GM23338 (cell line): ENCODE measurements around the gene ZNF76. TPM values are rescaled to one million over a fixed set of nuclear protein-coding genes. Genes with fewer than 3 reads are reported as not detected.

Experiments
- ATAC-seq: fragments of 200-7000 bp; cut with Tn5 transposase; 3 replicates; pipeline ENCODE4 v1.9.1; 2020
- DNase-seq: peaks from one replicate; pipeline ENCODE4 v3.0.0-alpha.2; 2015; ENCODE audit warnings: low spot score
- H2AFZ ChIP-seq: fragments of 200-600 bp; sonication (generic); 2 replicates; pipeline ENCODE4 v1.8.0; 2016; ENCODE audit warnings: antibody characterized with exemption, mild to moderate bottlenecking, moderate library complexity
- H3F3A ChIP-seq: fragments of 200-600 bp; sonication (generic); replicated peaks from 2 replicates; pipeline ENCODE4 v1.8.0; 2017; ENCODE audit warnings: antibody characterized with exemption, mixed run types, low read depth
- H3K27ac ChIP-seq: fragments of 200-600 bp; sonication (generic); 2 replicates; pipeline ENCODE4 v1.6.1; 2016; ENCODE audit warnings: low read depth
- H3K27me3 ChIP-seq: fragments of 200-600 bp; sonication (generic); 2 replicates; pipeline ENCODE4 v1.8.0; 2016; ENCODE audit warnings: mild to moderate bottlenecking, mixed run types, moderate library complexity; ENCODE audit not compliant: insufficient read depth
- H3K36me3 ChIP-seq: fragments of 200-600 bp; sonication (generic); 2 replicates; pipeline ENCODE4 v1.8.0; 2016; ENCODE audit warnings: mild to moderate bottlenecking; ENCODE audit not compliant: insufficient read depth
- H3K4me1 ChIP-seq: fragments of 200-600 bp; sonication (generic); 2 replicates; pipeline ENCODE4 v1.8.0; 2016; ENCODE audit warnings: mild to moderate bottlenecking, moderate library complexity; ENCODE audit not compliant: insufficient read depth
- H3K4me2 ChIP-seq: fragments of 200-600 bp; sonication (generic); 2 replicates; pipeline ENCODE4 v1.7.1; 2017; ENCODE audit warnings: mixed run types
- H3K4me3 ChIP-seq: fragments of 200-600 bp; sonication (generic); 2 replicates; pipeline ENCODE4 v1.6.1; 2016; ENCODE audit warnings: mixed run types
- H3K79me2 ChIP-seq: fragments of 200-600 bp; sonication (generic); replicated peaks from 2 replicates; pipeline ENCODE4 v1.8.0; 2017; ENCODE audit warnings: mild to moderate bottlenecking; ENCODE audit not compliant: insufficient read depth
- H3K9me2 ChIP-seq: fragments of 200-600 bp; sonication (generic); 2 replicates; pipeline ENCODE4 v1.8.0; 2017; ENCODE audit not compliant: insufficient read depth
- H4K20me1 ChIP-seq: fragments of 200-600 bp; sonication (generic); replicated peaks from 2 replicates; pipeline ENCODE4 v1.8.0; 2017; ENCODE audit warnings: mild to moderate bottlenecking; ENCODE audit not compliant: insufficient read depth
- H3K27ac Mint-ChIP-seq: 2 replicates; pipeline ENCODE4 v1.8.0; 2020; ENCODE audit warnings: inconsistent platforms, mild to moderate bottlenecking, moderate library complexity, mixed read lengths
- H3K27me3 Mint-ChIP-seq: 3 replicates; pipeline ENCODE4 v1.8.0; 2022; ENCODE audit warnings: low read depth, mild to moderate bottlenecking, moderate library complexity, mixed read lengths, inconsistent platforms; ENCODE audit not compliant: insufficient read depth, poor library complexity
- H3K36me3 Mint-ChIP-seq: 3 replicates; pipeline ENCODE4 v1.8.0; 2021; ENCODE audit warnings: low read depth, mild to moderate bottlenecking, inconsistent platforms, moderate library complexity, mixed read lengths
- H3K4me1 Mint-ChIP-seq: 3 replicates; pipeline ENCODE4 v1.8.0; 2020; ENCODE audit warnings: mild to moderate bottlenecking, inconsistent platforms, mixed read lengths
- H3K4me3 Mint-ChIP-seq: 3 replicates; pipeline ENCODE4 v1.8.0; 2021; ENCODE audit warnings: moderate library complexity, mild to moderate bottlenecking, inconsistent platforms, mixed read lengths
- H3K9me3 Mint-ChIP-seq: 3 replicates; pipeline ENCODE4 v1.8.0; 2020; ENCODE audit warnings: moderate library complexity, mild to moderate bottlenecking, inconsistent platforms, mixed read lengths
- JUNB ChIP-seq: IDR thresholded peaks from one replicate; pipeline ENCODE4 v1.6.1; 2016; ENCODE audit warnings: antibody characterized with exemption; ENCODE audit not compliant: unreplicated experiment
- ZNF114 ChIP-seq: fragments of 250-450 bp; sonication (Bioruptor Pico); IDR thresholded peaks from 2 replicates; pipeline ENCODE4 v1.5.0; 2020; ENCODE audit warnings: mild to moderate bottlenecking, moderate library complexity
- polyA plus RNA-seq: library from polyadenylated mRNA; unstranded; fragments of >200 nt; fragmentation: Nextera tagmentation; extraction: Ambion mirVana; gene quantifications from 2 replicates; pipeline ENCODE4 v1.2.1, GENCODE V29; 2016
- total RNA-seq: library from RNA; depleted of rRNA; stranded (reverse); fragments of >200 nt; shearing (Covaris generic); gene quantifications from 2 replicates; pipeline ENCODE4 v1.2.3, GENCODE V29; 2014
- TF ChIP-seq, protein P1 (sequence below), 2 experiments: fragments of 200-600 bp in 1 of 2; sonication (generic) in 1 of 2; conservative IDR thresholded peaks; 2 replicates each; pipeline versions ENCODE4 v1.5.1 to v1.6.1; 2016 to 2017; ENCODE audit warnings: antibody characterized with exemption in 2 of 2, low read depth in 2 of 2, mild to moderate bottlenecking in 2 of 2, moderate library complexity in 1 of 2
- TF ChIP-seq, protein P2 (sequence below): IDR thresholded peaks from one replicate; pipeline ENCODE4 v1.6.1; 2018; ENCODE audit warnings: antibody characterized with exemption; ENCODE audit not compliant: unreplicated experiment

The ZNF76 gene
- total and polyA plus RNA-seq, 2 experiments from 2014 or later, result 12.5 to 18.8 TPM

DNA sequence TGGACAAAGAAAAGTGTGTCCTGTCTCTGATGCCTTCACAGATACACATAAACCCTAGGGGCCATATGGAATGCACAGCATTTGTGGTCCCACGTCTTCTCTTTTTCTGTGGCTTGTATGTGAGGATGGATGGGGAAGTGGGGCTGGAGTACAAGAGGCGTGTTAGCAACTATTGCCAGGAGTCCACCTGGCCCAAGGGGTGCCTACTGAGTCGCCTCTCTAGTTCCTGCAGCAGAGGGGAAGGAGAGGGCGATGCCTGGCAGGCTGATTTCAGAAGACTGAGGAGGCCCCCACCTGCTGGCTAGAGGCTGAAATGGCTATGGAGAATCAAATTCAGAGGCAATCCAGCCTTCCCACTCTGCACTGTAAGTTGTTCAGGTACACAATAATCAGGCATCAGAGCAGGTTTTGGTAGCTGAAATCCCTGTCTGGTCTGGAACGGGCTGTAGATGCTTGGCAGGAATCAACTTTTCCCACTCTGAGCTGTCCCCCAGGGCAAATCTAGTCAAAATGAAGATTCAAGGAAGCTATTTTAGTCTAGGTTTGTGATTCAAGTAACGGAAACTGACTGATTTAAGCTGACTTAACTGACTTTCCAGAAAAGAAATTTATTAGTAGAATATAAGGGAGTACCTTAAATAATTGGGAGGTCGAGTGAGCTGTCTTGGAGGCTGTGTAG, 68.0 kb downstream of the ZNF76 start:
- TF ChIP-seq, protein P1, sequence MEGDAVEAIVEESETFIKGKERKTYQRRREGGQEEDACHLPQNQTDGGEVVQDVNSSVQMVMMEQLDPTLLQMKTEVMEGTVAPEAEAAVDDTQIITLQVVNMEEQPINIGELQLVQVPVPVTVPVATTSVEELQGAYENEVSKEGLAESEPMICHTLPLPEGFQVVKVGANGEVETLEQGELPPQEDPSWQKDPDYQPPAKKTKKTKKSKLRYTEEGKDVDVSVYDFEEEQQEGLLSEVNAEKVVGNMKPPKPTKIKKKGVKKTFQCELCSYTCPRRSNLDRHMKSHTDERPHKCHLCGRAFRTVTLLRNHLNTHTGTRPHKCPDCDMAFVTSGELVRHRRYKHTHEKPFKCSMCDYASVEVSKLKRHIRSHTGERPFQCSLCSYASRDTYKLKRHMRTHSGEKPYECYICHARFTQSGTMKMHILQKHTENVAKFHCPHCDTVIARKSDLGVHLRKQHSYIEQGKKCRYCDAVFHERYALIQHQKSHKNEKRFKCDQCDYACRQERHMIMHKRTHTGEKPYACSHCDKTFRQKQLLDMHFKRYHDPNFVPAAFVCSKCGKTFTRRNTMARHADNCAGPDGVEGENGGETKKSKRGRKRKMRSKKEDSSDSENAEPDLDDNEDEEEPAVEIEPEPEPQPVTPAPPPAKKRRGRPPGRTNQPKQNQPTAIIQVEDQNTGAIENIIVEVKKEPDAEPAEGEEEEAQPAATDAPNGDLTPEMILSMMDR (conservative IDR thresholded peaks at IDR 0.05; ENCODE audit: low read depth in 2 of 2), result peak; percentile 68 to 74
- TF ChIP-seq, protein P2, sequence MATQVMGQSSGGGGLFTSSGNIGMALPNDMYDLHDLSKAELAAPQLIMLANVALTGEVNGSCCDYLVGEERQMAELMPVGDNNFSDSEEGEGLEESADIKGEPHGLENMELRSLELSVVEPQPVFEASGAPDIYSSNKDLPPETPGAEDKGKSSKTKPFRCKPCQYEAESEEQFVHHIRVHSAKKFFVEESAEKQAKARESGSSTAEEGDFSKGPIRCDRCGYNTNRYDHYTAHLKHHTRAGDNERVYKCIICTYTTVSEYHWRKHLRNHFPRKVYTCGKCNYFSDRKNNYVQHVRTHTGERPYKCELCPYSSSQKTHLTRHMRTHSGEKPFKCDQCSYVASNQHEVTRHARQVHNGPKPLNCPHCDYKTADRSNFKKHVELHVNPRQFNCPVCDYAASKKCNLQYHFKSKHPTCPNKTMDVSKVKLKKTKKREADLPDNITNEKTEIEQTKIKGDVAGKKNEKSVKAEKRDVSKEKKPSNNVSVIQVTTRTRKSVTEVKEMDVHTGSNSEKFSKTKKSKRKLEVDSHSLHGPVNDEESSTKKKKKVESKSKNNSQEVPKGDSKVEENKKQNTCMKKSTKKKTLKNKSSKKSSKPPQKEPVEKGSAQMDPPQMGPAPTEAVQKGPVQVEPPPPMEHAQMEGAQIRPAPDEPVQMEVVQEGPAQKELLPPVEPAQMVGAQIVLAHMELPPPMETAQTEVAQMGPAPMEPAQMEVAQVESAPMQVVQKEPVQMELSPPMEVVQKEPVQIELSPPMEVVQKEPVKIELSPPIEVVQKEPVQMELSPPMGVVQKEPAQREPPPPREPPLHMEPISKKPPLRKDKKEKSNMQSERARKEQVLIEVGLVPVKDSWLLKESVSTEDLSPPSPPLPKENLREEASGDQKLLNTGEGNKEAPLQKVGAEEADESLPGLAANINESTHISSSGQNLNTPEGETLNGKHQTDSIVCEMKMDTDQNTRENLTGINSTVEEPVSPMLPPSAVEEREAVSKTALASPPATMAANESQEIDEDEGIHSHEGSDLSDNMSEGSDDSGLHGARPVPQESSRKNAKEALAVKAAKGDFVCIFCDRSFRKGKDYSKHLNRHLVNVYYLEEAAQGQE, result no peak
- Histone ChIP-seq H2AFZ (peak overlapping the region; percentile 94; the same call in 1 of the 2 replicates), H3K4me2 (no peak overlapping the region), H3F3A (no peaks in the 10 kb centered on the region), H4K20me1 (no peaks in the 10 kb centered on the region), H3K27me3 (no peaks in the 10 kb centered on the region), H3K4me1 (peaks cover 3% of the 10 kb centered on the region; the same call in 1 of the 2 replicates), H3K9me2 (no peaks in the 10 kb centered on the region), H3K27ac (no peak overlapping the region), H3K4me3 (no peak overlapping the region), H3K79me2 (no peaks in the 10 kb centered on the region), H3K36me3 (no peaks in the 10 kb centered on the region)
- ATAC-seq (peak; percentile 97), DNase-seq (peak; percentile 86)
- H3K9me3 Mint-ChIP-seq, result peaks cover 13% of the 10 kb centered on the region
- no peak overlapping the region; the same call in 1 of the 2 replicates for H3K27ac Mint-ChIP-seq
- H3K4me1 Mint-ChIP-seq, result peaks cover 8% of the 10 kb centered on the region
- H3K36me3 Mint-ChIP-seq, result peaks cover 3% of the 10 kb centered on the region; the same call in 2 of the 3 replicates
- no peak overlapping the region for H3K4me3 Mint-ChIP-seq
- H3K27me3 Mint-ChIP-seq, result peaks cover 3% of the 10 kb centered on the region

DNA sequence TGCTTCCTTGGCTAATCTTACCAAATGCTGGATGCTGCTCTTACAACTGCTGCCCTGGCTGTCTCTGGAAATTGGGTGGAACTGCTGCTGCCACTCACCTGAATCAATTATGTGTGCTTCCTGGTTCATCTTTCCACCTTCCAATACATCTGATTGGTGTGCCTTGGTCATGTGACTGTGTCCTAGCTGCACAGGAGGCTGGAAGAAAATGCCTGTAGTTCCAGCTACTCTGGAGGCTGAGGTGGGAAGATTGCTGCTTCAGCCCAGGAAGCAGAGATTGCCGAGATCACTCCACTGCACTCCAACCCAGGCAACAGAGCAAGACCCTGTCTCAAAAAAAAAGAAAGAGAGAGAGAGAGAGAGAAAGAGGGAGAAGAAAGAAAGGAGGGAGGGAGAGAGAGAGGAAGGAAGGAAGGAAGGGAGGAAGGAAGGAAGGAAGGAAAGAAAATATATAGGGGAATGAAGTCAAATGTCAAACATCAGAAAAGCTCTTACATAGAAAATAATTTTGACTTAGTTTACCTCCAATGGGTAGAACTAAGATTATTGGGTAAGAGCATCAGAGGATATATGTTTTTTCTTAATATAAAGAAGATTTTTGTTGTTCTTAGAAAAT, 68.7 kb downstream of the ZNF76 start:
- no peak overlapping the region for H3K27ac Mint-ChIP-seq
- H3F3A ChIP-seq, result no peaks in the 10 kb centered on the region
- peaks cover 3% of the 10 kb centered on the region; the same call in 2 of the 3 replicates for H3K36me3 Mint-ChIP-seq
- H3K27me3 ChIP-seq, result no peaks in the 10 kb centered on the region
- H3K4me1 ChIP-seq, result no peaks in the 10 kb centered on the region
- H3K4me2 ChIP-seq, result no peak overlapping the region
- no peak overlapping the region for H3K4me3 ChIP-seq
- 0 out of 2 replicates have a peak overlapping the region, but pooled peaks have one; percentile 15 for H2AFZ ChIP-seq
- no peak overlapping the region for H3K4me3 Mint-ChIP-seq
- no peaks in the 10 kb centered on the region for H3K79me2 ChIP-seq
- H3K9me3 Mint-ChIP-seq, result peaks cover 13% of the 10 kb centered on the region
- no peak overlapping the region for H3K27ac ChIP-seq
- H4K20me1 ChIP-seq, result no peaks in the 10 kb centered on the region
- H3K9me2 ChIP-seq, result no peaks in the 10 kb centered on the region
- no peak for ATAC-seq
- no peaks in the 10 kb centered on the region for H3K36me3 ChIP-seq
- H3K4me1 Mint-ChIP-seq, result peaks cover 4% of the 10 kb centered on the region; the same call in 2 of the 3 replicates
- no peak for DNase-seq
- peaks cover under 1% of the 10 kb centered on the region for H3K27me3 Mint-ChIP-seq
- TF ChIP-seq ZNF114, result no peak
- no peak for TF ChIP-seq JUNB
- TF ChIP-seq, protein P1 (conservative IDR thresholded peaks at IDR 0.05; ENCODE audit: low read depth in 2 of 2), result no peak
